HEK293T (cell line): ENCODE data around the gene AASS.

Experiments
- CTCF ChIA-PET: fragments of 350-600 bp; formaldehyde crosslinking; extraction: SDS; loops from one replicate; lab custom pipeline; 2021; ENCODE audit warnings: antibody characterized with exemption, inconsistent platforms; lab: Yijun Ruan, JAX
- POLR2A ChIA-PET: fragments of 350-600 bp; formaldehyde crosslinking; extraction: SDS; loops from one replicate; lab custom pipeline; 2020; ENCODE audit warnings: antibody characterized with exemption, inconsistent platforms; lab: Yijun Ruan, JAX
- DNase-seq: peaks from one replicate; pipeline ENCODE4 v3.0.0; 2012; ENCODE audit warnings: mixed read lengths; ENCODE audit errors: extremely low spot score
- ARNT ChIP-seq: fragments of 450-650 bp; IDR thresholded peaks from 2 replicates; pipeline ENCODE4 v1.6.1; 2017; ENCODE audit warnings: mild to moderate bottlenecking
- BHLHE40 ChIP-seq: fragments of 450-650 bp; IDR thresholded peaks from 2 replicates; pipeline ENCODE4 v1.6.1; 2016; ENCODE audit warnings: mild to moderate bottlenecking, moderate library complexity, borderline replicate concordance
- CTBP1 ChIP-seq: fragments of 450-650 bp; IDR thresholded peaks from 2 replicates; pipeline ENCODE4 v1.6.1; 2016; ENCODE audit warnings: borderline replicate concordance
- ELF4 ChIP-seq: fragments of 450-650 bp; IDR thresholded peaks from 2 replicates; pipeline ENCODE4 v1.6.1; 2017; ENCODE audit warnings: antibody characterized with exemption
- FOXA1 ChIP-seq: fragments of 450-650 bp; IDR thresholded peaks from 2 replicates; pipeline ENCODE4 v1.6.1; 2016; ENCODE audit warnings: mild to moderate bottlenecking
- FOXK2 ChIP-seq: fragments of 450-650 bp; IDR thresholded peaks from 2 replicates; pipeline ENCODE4 v1.6.1; 2016; ENCODE audit warnings: mild to moderate bottlenecking
- FOXM1 ChIP-seq: fragments of 450-650 bp; IDR thresholded peaks from 2 replicates; pipeline ENCODE4 v1.6.1; 2017; ENCODE audit warnings: mild to moderate bottlenecking, borderline replicate concordance
- HDGF ChIP-seq: fragments of 450-650 bp; IDR thresholded peaks from 2 replicates; pipeline ENCODE4 v1.6.1; 2017; ENCODE audit warnings: antibody characterized with exemption, borderline replicate concordance
- L3MBTL2 ChIP-seq: fragments of 450-650 bp; conservative IDR thresholded peaks from 2 replicates; pipeline ENCODE4 v1.6.1; 2016; ENCODE audit warnings: mild to moderate bottlenecking
- LEF1 ChIP-seq: fragments of 450-650 bp; IDR thresholded peaks from 2 replicates; pipeline ENCODE4 v1.6.1; 2017; ENCODE audit warnings: mild to moderate bottlenecking, borderline replicate concordance
- NFRKB ChIP-seq: fragments of 450-650 bp; IDR thresholded peaks from 2 replicates; pipeline ENCODE4 v1.6.1; 2016; ENCODE audit warnings: mild to moderate bottlenecking, moderate library complexity
- SP1 ChIP-seq: fragments of 450-650 bp; IDR thresholded peaks from 2 replicates; pipeline ENCODE4 v1.6.1; 2017
- SUZ12 ChIP-seq: fragments of 450-650 bp; IDR thresholded peaks from 2 replicates; pipeline ENCODE4 v1.6.1; 2016; ENCODE audit warnings: mild to moderate bottlenecking
- TARDBP ChIP-seq: fragments of 450-650 bp; IDR thresholded peaks from 2 replicates; pipeline ENCODE4 v1.6.1; 2016
- ZNF384 ChIP-seq: fragments of 450-650 bp; IDR thresholded peaks from 2 replicates; pipeline ENCODE4 v1.6.1; 2016
- TF ChIP-seq, protein P1 (sequence below): fragments of 450-650 bp; IDR thresholded peaks from 2 replicates; pipeline ENCODE4 v1.6.1; 2016

Gene AASS

DNA sequence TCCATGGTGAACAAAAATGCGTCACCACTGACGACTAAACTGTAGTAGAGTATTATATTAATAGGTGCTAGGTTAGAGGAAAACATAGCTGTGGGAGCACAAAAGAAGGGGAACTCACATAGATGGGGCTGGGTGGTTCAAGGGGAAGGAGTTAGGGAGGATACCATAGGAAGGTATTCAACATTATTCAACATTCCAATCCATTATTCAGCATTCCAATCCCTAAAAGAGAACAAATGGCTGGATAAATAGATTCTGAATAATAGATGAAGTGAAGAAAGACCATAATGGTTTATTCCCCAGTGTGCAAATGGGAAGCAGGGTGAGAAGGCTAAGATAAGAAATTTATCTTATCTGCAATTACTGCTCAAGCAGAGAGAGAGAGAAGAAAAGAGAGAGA, 61.4 kb downstream of the AASS start:
- ChIA-PET POLR2A (no interaction called here), CTCF (interaction anchor here (0.7 to 0.8 kb wide), 2 partner anchors 10 to 642 kb away, joined by 3 to 4 read pairs; no protein-coding TSS in a partner anchor)
- DNase-seq = no peak
- TF ChIP-seq CTBP1 (no peak), LEF1 (no peak), NFRKB (no peak), FOXA1 (no peak), TARDBP (no peak), FOXK2 (no peak), L3MBTL2 (no peak), BHLHE40 (no peak), SP1 (no peak), ELF4 (no peak)
- TF ChIP-seq, protein P1, sequence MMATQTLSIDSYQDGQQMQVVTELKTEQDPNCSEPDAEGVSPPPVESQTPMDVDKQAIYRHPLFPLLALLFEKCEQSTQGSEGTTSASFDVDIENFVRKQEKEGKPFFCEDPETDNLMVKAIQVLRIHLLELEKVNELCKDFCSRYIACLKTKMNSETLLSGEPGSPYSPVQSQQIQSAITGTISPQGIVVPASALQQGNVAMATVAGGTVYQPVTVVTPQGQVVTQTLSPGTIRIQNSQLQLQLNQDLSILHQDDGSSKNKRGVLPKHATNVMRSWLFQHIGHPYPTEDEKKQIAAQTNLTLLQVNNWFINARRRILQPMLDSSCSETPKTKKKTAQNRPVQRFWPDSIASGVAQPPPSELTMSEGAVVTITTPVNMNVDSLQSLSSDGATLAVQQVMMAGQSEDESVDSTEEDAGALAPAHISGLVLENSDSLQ = no peak

DNA sequence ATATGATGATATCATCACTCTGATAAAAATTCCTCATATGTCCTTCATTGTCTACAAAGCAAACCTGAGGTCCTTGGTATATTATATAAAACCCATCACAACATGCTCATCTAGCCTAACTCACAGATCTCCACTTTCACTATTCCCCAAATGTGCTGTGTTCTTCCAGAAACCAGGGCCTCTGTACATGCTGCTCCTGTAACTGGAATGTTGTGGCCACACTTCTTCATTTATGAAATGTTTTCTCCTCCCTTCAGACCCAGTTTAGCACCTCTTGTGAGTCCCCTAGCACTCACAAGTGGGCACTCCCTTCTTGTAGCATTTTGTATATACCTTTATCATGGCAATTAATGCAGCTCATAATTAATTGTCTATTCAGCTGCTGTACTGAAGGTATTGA, 61.9 kb downstream of the AASS start:
- no peak for TF ChIP-seq NFRKB
- DNase-seq = no peak
- ChIA-PET CTCF (interaction anchor here (1.7 kb wide), 1 partner anchor 11 kb away, joined by 6 read pairs; no protein-coding TSS in a partner anchor), POLR2A (no interaction called here)

DNA sequence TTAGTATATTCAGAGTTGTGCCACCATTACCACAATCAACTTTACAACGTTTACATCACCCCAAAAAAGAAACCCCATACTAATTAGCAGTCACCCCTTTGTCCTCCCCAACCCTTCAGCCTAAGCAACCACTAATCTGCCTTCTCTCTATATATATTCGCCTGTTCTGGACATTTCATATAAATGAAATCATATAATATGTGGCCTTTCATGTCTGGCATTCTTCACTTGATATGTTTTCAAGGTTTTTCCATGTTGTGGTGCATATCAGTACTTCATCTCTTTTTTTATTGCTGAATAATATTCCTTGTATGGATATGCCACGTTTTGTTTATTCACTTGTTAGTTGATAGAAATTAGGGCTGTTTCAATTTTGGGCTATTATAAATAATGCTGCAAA, 70.4 kb downstream of the AASS start:
- TF ChIP-seq TARDBP (no peak), FOXM1 (no peak), ZNF384 (no peak), CTBP1 (no peak)
- no peak for DNase-seq
- ChIA-PET POLR2A (no interaction called here), CTCF (no interaction called here)

DNA sequence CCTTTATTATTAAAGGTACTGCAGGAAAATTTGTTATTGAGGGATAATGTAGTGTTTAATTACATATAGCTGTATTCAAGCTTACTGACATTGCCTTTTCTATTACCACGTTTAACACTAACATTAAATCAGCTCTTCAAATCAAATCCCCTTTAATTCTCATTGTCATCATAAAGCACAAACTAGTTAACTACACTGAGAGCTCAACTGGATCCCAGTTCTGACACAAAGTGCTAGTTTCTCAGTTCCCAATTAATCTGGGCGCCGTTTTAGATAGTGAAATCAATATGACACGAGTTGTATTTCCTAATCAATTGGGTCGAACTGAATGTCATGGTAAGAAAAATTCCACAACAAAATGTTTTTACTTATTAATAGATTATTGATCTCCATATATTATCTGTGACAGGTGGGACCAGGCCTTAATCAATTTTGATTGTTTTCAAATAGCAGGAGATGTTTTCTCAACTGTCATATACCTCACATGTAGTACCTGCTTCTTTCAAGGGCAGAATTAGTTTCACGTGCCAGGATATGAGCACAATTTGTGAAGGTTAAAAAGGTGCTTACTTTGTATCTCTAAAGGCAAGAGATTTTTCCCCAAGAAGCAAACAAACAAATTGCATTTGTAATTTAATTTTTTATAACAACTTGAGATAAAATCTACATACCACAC, 71.0 kb downstream of the AASS start:
- TF ChIP-seq ELF4 (no peak), L3MBTL2 (no peak), HDGF (no peak), ZNF384 (no peak), TARDBP (no peak), CTBP1 (no peak)
- DNase-seq = no peak
- CTCF ChIA-PET = no interaction called here
- POLR2A ChIA-PET = no interaction called here

DNA sequence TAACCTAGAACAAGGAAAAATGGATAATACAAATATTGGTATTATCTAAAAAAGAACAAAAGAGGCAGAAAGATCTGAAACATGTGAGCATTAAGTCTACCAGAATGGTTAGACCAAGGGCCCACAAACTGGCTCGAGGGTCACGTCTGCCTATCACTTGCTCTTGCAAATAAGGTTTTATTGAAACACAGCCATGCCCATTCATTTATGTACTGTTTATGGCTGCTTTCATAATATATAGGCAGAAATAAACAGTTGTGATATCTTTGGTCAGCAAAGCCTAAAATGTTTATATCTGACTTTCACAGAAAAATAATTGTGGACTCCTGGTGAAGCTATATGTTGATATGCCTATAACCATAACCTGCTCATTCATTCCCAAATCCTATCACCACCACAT, 71.8 kb downstream of the AASS start:
- TF ChIP-seq ARNT (no peak), SUZ12 (no peak), HDGF (no peak)
- ChIA-PET POLR2A (no interaction called here), CTCF (no interaction called here)
- DNase-seq = no peak

DNA sequence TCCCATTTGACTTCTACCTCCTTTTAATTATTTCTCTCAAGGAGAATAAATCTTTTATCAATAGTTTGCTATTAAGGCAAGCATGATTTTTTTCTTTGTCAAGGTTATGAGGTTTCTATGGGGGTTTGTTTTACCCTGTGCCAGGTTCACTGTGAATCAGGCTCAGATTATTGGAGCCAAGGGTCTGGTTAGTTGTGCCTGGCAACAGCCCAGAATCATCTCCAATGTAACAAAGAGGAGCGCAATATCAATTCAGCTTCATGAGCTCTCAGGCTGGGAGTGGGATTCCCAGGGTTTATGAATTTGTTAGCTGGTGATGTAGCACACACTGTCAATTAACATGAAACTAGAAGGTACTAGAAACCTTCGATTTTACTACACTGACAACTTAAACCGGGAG, 73.2 kb downstream of the AASS start:
- TF ChIP-seq TARDBP = no peak
- TF ChIP-seq CTBP1 = no peak
- no peak for TF ChIP-seq ZNF384
- no peak for TF ChIP-seq HDGF
- no peak for TF ChIP-seq BHLHE40
- no peak for TF ChIP-seq FOXK2
- ChIA-PET POLR2A (no interaction called here), CTCF (no interaction called here)
- DNase-seq = no peak

DNA sequence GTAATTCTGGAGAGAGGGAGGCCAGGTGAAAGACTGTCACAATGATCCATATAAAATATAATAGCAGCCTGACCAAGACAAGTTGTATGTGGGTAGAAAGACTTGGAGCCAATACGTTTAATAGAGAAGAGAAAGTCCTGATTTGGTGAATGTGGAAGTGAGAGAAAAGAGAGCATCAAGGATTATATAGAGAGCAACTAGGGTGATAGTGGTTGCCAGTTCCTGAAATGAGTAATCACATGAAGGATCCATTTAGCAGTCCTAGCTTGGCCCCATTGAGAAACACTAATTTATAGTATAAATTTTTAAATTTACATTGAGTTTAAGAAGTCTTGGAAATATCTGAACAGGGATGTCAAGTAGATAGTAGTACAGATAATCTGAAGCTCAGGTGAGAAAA, 74.0 kb downstream of the AASS start:
- no peak for DNase-seq
- ChIA-PET CTCF (no interaction called here), POLR2A (no interaction called here)
- no peak for TF ChIP-seq TARDBP
- TF ChIP-seq ARNT = no peak
- no peak for TF ChIP-seq NFRKB
- TF ChIP-seq ELF4 = no peak
- TF ChIP-seq SP1 = no peak

DNA sequence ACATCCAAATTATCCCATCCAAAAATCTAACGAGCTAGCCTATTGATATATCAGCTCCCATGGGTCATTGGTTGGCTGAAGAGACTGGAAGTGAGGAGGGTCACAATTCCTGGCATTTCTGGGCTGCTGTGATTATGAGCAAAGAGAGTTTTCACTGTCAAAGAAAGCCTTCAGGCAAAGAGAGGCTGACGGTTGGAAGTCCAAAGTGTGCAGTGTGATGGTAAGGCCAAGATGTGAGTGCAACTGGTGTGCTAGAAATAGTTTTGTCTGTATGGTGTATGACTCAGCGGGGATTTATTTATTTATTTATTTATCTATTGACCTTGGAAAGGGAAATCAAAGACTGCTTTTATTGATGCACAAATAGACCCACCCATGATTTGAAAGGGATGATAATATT, 75.0 kb downstream of the AASS start:
- DNase-seq = no peak
- POLR2A ChIA-PET = interaction anchor here (0.6 kb wide), 1 partner anchor 588 kb away, joined by 3 read pairs; no protein-coding TSS in a partner anchor
- TF ChIP-seq HDGF (no peak), ARNT (no peak), ELF4 (no peak), SP1 (no peak), ZNF384 (no peak), BHLHE40 (no peak), L3MBTL2 (no peak)
- TF ChIP-seq, protein P1 = no peak
- CTCF ChIA-PET = no interaction called here
